ENCODE measurements around the gene NUTM2D.
"Not testable (repeated sequence)": the region's sequence is repeated elsewhere in the genome, so short reads cannot be mapped to it uniquely, and the experiment has no call there.

DNA sequence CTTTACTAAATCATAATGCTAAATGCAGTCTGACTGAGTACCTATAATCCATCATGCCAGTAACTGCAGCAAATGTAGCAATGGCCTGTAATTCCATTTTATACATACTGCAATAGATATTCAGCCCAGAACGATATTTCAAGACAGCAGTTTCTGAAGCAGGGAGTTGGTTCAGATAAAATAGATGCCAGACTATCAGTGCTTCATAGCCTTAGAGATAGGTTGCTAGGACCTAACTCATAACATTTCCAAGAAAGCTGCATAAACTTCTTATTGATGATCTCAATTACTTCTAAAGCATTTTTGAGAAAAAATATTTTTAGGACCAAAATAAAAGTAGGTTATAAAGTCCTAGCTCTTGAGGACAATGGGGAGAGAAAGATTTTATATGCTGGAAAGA, 48.8 kb upstream of the NUTM2D start:
- TF ChIP-seq, protein P1, sequence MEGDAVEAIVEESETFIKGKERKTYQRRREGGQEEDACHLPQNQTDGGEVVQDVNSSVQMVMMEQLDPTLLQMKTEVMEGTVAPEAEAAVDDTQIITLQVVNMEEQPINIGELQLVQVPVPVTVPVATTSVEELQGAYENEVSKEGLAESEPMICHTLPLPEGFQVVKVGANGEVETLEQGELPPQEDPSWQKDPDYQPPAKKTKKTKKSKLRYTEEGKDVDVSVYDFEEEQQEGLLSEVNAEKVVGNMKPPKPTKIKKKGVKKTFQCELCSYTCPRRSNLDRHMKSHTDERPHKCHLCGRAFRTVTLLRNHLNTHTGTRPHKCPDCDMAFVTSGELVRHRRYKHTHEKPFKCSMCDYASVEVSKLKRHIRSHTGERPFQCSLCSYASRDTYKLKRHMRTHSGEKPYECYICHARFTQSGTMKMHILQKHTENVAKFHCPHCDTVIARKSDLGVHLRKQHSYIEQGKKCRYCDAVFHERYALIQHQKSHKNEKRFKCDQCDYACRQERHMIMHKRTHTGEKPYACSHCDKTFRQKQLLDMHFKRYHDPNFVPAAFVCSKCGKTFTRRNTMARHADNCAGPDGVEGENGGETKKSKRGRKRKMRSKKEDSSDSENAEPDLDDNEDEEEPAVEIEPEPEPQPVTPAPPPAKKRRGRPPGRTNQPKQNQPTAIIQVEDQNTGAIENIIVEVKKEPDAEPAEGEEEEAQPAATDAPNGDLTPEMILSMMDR (IDR thresholded peaks at IDR 0.05), result not testable (repeated sequence)
- TF ChIP-seq POLR2A (IDR thresholded peaks at IDR 0.05), result not testable (repeated sequence)
